GM18858 (cell line): ENCODE data around the gene ZMIZ1.

Experiments used
- ATAC-seq: cut with Tn5 transposase; IDR thresholded peaks from one replicate; pipeline ENCODE4 v1.9.1; 2021; ENCODE audit not compliant: unreplicated experiment

ZMIZ1 gene

GRCh38 chr10:79299397-79300241 lies 230.9 kb downstream of the ZMIZ1 start:
- ATAC-seq, result no peak

DNA sequence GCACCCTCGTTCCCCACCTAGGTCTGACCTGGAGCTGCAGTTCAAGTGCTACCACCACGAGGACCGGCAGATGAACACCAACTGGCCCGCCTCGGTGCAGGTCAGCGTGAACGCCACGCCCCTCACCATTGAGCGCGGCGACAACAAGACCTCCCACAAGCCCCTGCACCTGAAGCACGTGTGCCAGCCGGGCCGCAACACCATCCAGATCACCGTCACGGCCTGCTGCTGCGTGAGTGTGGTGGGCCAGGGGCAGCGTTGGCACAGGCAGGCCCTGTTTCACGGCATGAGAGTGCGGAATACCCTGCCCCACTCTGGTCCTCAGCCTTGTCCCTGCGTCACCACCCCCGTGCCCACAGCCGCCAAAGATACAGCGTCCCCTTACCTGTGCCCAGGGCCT lies 231.9 kb downstream of the ZMIZ1 start:
- ATAC-seq, result no peak

GRCh38 chr10:79301754-79302530 lies 233.2 kb downstream of the ZMIZ1 start:
- ATAC-seq, result no peak

- no peak for ATAC-seq
Measured at GRCh38 chr10:79303631-79304478, 235.1 kb downstream of the ZMIZ1 start.

DNA sequence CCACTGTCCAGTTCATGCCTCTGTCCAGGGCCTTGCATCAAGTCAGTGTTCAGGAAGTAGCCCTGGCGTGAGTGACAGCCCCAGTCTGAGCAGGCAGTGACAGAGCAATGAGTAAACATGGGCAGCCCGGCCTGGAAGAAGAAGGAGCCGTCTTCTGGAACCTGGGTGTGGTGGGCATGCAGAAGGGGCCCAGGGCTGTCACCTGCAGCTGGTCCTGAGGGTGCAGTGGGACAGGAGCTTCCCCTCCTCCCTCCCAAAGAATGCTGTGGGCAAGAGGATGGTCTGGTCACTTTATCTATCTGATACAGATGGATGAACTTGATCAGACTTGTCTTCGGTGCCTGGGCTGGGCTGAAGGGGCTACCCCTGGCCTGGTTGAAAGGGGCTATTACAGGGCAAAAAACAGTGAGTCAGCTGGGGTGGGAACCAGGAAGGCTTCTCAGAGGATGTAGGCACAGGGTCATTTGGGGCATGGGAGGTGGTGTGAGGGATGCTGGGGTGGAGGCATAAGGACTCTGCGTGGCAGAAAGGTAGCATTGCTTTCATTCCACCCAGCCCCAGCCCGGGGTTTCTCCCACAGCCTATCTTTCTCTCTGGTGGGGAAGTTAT lies 235.8 kb downstream of the ZMIZ1 start:
- ATAC-seq, result no peak

- ATAC-seq, result no peak
Measured at GRCh38 chr10:79305515-79305914, 236.7 kb downstream of the ZMIZ1 start.

DNA sequence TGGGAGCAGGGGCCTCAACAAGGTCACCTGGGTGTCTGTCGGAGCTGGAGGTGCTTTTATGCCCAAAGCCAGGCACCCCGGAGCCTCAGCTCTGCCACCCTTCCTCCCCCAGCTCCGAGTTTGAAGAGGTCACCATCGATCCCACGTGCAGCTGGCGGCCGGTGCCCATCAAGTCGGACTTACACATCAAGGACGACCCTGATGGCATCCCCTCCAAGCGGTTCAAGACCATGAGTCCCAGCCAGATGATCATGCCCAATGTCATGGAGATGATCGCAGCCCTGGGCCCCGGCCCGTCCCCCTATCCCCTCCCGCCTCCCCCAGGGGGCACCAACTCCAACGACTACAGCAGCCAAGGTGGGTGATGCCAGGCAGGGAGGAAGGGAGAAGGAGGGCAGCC lies 237.2 kb downstream of the ZMIZ1 start:
- no peak for ATAC-seq

- ATAC-seq, result no peak
Measured at GRCh38 chr10:79306644-79307220, 238.0 kb downstream of the ZMIZ1 start.

- no peak for ATAC-seq
Measured at GRCh38 chr10:79308016-79308415, 239.2 kb downstream of the ZMIZ1 start.

DNA sequence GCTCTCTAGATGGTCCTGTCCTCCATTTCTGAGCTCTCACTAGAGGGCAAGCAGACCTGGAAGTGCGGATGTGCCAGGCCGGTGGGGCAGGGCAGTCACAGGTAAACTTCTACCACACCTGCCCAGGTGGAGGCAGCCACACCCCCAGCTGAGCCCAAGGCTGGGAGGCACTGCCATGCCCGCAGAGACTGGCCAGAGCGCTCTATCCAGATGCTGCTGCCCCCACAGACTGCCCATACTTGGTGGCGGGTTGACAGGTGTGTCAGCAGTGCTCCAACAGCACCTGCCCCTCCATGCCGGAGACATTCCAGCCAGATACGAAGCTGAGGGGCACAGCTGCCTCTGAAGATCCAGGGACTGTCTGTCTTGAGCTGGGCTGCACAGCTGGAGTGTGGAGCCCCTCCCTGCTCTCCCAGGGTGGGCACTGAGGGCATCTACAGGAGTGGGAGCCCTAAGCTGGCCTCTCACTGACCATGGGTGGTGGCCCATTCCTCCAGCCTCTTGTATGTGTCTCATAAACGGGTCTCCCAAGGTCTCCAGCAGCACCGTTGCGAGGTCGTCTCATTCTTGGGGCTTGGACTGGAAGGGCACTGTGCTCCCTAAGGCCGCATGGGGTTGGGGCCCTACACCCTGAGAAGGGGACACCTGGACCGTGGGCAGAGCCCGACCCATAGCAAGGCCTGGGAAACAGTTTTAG lies 240.4 kb downstream of the ZMIZ1 start:
- ATAC-seq, result no peak

GRCh38 chr10:79310200-79310865 lies 241.6 kb downstream of the ZMIZ1 start:
- no peak for ATAC-seq

DNA sequence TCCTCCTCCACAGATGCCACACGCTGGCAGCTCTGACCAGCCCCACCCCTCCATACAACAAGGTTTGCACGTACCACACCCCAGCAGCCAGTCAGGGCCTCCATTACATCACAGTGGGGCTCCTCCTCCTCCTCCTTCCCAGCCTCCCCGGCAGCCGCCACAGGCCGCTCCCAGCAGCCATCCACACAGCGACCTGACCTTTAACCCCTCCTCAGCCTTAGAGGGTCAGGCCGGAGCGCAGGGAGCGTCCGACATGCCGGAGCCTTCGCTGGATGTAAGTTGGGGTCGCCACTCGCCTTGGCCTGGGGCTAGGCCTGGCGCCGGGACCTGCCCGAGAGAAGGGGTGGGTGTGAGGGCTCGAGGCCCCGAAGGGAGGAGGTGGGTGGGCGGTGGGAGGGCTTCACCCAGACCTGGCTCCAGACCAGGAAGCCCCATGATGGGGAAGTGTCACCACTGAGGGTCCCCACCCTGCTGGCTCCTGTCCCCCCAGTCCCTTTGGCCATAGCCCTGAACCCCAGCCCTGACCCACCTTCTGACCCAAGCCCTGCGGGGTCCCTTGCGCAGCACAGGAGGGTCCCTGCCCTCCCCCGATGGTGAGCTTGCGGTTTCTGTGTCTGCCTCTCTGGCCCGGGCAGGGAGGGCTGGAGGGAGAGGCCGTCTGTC lies 242.3 kb downstream of the ZMIZ1 start:
- no peak for ATAC-seq

- ATAC-seq, result no peak
Measured at GRCh38 chr10:79311581-79312407, 243.0 kb downstream of the ZMIZ1 start.

- no peak for ATAC-seq
Measured at GRCh38 chr10:79312601-79313187, 243.9 kb downstream of the ZMIZ1 start.

GRCh38 chr10:79313320-79313719 lies 244.6 kb downstream of the ZMIZ1 start:
- no peak for ATAC-seq

- no peak for ATAC-seq
Measured at GRCh38 chr10:79313911-79314439, 245.2 kb downstream of the ZMIZ1 start.
